B cell (primary cell): Measurements from ENCODE around the gene DCAF8L1.

Experiments
- EZH2 ChIP-seq: IDR thresholded peaks from 2 replicates; pipeline ENCODE4 v1.6.1; 2012; ENCODE audit warnings: borderline replicate concordance, low read depth, mild to moderate bottlenecking, moderate library complexity, low read length; ENCODE audit not compliant: insufficient read depth, poor library complexity, severe bottlenecking
- TF ChIP-seq, protein P1 (sequence below): fragments of 200-600 bp; IDR thresholded peaks from one replicate; pipeline ENCODE4 v1.8.0; 2022; ENCODE audit warnings: antibody characterized with exemption, mild to moderate bottlenecking

GRCh38 chrX:27987862-27988646 lies 6.8 kb upstream of the DCAF8L1 start:
- TF ChIP-seq EZH2 = no peak
- TF ChIP-seq, protein P1, sequence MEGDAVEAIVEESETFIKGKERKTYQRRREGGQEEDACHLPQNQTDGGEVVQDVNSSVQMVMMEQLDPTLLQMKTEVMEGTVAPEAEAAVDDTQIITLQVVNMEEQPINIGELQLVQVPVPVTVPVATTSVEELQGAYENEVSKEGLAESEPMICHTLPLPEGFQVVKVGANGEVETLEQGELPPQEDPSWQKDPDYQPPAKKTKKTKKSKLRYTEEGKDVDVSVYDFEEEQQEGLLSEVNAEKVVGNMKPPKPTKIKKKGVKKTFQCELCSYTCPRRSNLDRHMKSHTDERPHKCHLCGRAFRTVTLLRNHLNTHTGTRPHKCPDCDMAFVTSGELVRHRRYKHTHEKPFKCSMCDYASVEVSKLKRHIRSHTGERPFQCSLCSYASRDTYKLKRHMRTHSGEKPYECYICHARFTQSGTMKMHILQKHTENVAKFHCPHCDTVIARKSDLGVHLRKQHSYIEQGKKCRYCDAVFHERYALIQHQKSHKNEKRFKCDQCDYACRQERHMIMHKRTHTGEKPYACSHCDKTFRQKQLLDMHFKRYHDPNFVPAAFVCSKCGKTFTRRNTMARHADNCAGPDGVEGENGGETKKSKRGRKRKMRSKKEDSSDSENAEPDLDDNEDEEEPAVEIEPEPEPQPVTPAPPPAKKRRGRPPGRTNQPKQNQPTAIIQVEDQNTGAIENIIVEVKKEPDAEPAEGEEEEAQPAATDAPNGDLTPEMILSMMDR = no peak
